Hindlimb muscle (tissue), 1 donor: ENCODE data around the gene HIGD1C. TPM values are rescaled to one million over a fixed set of nuclear protein-coding genes. Genes with fewer than 3 reads are reported as not detected.

Experiments
- polyA plus RNA-seq: library from polyadenylated mRNA; unstranded; fragments of 120-200 nt; gene quantifications from one replicate; pipeline ENCODE4 v1.2.1, GENCODE V29; 2013; ENCODE audit not compliant: insufficient read length

HIGD1C gene
- polyA plus RNA-seq, 1 donor: not detected

Other genes with a start within 250 kb of the HIGD1C start
- 30.8 TPM for gene ATF1, start 188.4 kb upstream of the HIGD1C start, polyA plus RNA-seq
- gene TMPRSS12, start 109.6 kb upstream of the HIGD1C start, polyA plus RNA-seq: 0.18 TPM
- gene SLC11A2, start 73.8 kb downstream of the HIGD1C start, polyA plus RNA-seq: 22.4 TPM
- gene LETMD1, start 95.8 kb downstream of the HIGD1C start, polyA plus RNA-seq: 61.3 TPM
- gene CSRNP2, start 131.1 kb downstream of the HIGD1C start, polyA plus RNA-seq: 27.8 TPM
- 41.5 TPM for gene TFCP2, start 220.6 kb downstream of the HIGD1C start, polyA plus RNA-seq